SH-SY5Y (cell line): Measurements from ENCODE around the gene FBXL16.

Source experiments
- GATA2 ChIP-seq: IDR thresholded peaks from 2 replicates; pipeline ENCODE4 v1.6.1; 2011; ENCODE audit warnings: mild to moderate bottlenecking, low read depth, low read length
- GATA3 ChIP-seq: IDR thresholded peaks from 2 replicates; pipeline ENCODE4 v1.6.1; 2011; ENCODE audit warnings: low read depth, mild to moderate bottlenecking, low read length, moderate library complexity

FBXL16 gene

GRCh38 chr16:698911-699671, 6.5 kb downstream of the FBXL16 start:
- TF ChIP-seq GATA3, result no peak
- no peak for TF ChIP-seq GATA2

GRCh38 chr16:695355-696089, 10.1 kb downstream of the FBXL16 start:
- TF ChIP-seq GATA3, result no peak
- TF ChIP-seq GATA2, result no peak

GRCh38 chr16:694863-695354, 10.7 kb downstream of the FBXL16 start:
- no peak for TF ChIP-seq GATA3
- no peak for TF ChIP-seq GATA2

GRCh38 chr16:694187-694862, 11.3 kb downstream of the FBXL16 start:
- TF ChIP-seq GATA3 (no peak), GATA2 (no peak)

GRCh38 chr16:693766-694165, 11.8 kb downstream of the FBXL16 start:
- TF ChIP-seq GATA3 (no peak), GATA2 (no peak)

GRCh38 chr16:693364-693763, 12.2 kb downstream of the FBXL16 start:
- no peak for TF ChIP-seq GATA2
- TF ChIP-seq GATA3, result no peak

- TF ChIP-seq GATA2 (no peak), GATA3 (no peak)
Measured at GRCh38 chr16:692356-693108, 13.1 kb downstream of the FBXL16 start.

- no peak for TF ChIP-seq GATA2
- no peak for TF ChIP-seq GATA3
Measured at GRCh38 chr16:689175-689897, 16.3 kb downstream of the FBXL16 start.

GRCh38 chr16:687499-687898, 18.1 kb downstream of the FBXL16 start:
- TF ChIP-seq GATA2 (no peak), GATA3 (no peak)

- TF ChIP-seq GATA3, result no peak
Measured at GRCh38 chr16:686459-687260, 18.9 kb downstream of the FBXL16 start.

- TF ChIP-seq GATA3 (no peak), GATA2 (no peak)
Measured at GRCh38 chr16:685967-686366, 19.6 kb downstream of the FBXL16 start.

- TF ChIP-seq GATA2 (no peak), GATA3 (no peak)
Measured at GRCh38 chr16:684961-685696, 20.5 kb downstream of the FBXL16 start.
